ENCODE data around the gene DPYSL4. TPM values are rescaled to one million over a fixed set of nuclear protein-coding genes. Genes with fewer than 3 reads are reported as not detected.

Gene DPYSL4
- total RNA-seq, 1 experiment from 2014 or later: 26.3 TPM

GRCh38 chr10:132151286-132151950 is 35.3 kb upstream of the DPYSL4 start:
- Histone ChIP-seq H3K14ac (ENCODE audit: insufficient read depth, low read length) (no peak overlapping the region; the same call in 1 of the 2 replicates), H3K56ac (ENCODE audit: insufficient read length, low read depth, low read length) (no peak overlapping the region), H4K91ac (ENCODE audit: insufficient read length, low read depth, low read length) (no peak overlapping the region), H2AK5ac (ENCODE audit: insufficient read length, low read length) (no peak overlapping the region), H2BK20ac (ENCODE audit: low read depth, low read length, poor library complexity, severe bottlenecking) (no peak overlapping the region), H3K9me3 (ENCODE audit: control insufficient read depth, low read depth, low read length) (no peaks in the 10 kb centered on the region), H3K18ac (ENCODE audit: insufficient read length, low read depth, low read length) (no peak overlapping the region), H2BK120ac (ENCODE audit: low read depth, low read length, poor library complexity, severe bottlenecking) (no peak overlapping the region), H2BK15ac (ENCODE audit: low read depth, low read length) (no peak overlapping the region), H4K20me1 (ENCODE audit: control insufficient read depth, insufficient read depth, insufficient read length) (no peaks in the 10 kb centered on the region), H3K23ac (ENCODE audit: insufficient read length, low read depth, low read length) (no peak overlapping the region), H3T11ph (ENCODE audit: low read length) (no peak overlapping the region), H3K23me2 (ENCODE audit: insufficient read length, low read depth, low read length, poor library complexity, severe bottlenecking) (no peaks in the 10 kb centered on the region), H2BK5ac (ENCODE audit: insufficient read length, low read length) (no peak overlapping the region), H2AFZ (ENCODE audit: low read length) (no peak overlapping the region), H3K79me2 (ENCODE audit: insufficient read depth, low read length) (no peaks in the 10 kb centered on the region), H4K8ac (replicated peaks; ENCODE audit: insufficient read length, low read depth, low read length) (no peak overlapping the region), H2BK12ac (ENCODE audit: insufficient read length, low read depth, low read length) (no peak overlapping the region), H3K27me3 (ENCODE audit: insufficient read depth, low read length) (no peaks in the 10 kb centered on the region), H3K4me1 (ENCODE audit: insufficient read depth, low read length) (no peaks in the 10 kb centered on the region), H4K5ac (ENCODE audit: insufficient read length, low read depth, low read length) (no peak overlapping the region), H3K79me1 (ENCODE audit: insufficient read depth, low read depth, low read length, poor library complexity, severe bottlenecking) (no peaks in the 10 kb centered on the region), H3K27ac (ENCODE audit: insufficient read length, low read depth, low read length) (no peak overlapping the region), H3K4ac (ENCODE audit: low read depth, low read length) (no peak overlapping the region), H3K4me2 (ENCODE audit: insufficient read depth, insufficient read length, low read length) (no peak overlapping the region), H3K9ac (ENCODE audit: extremely low read depth, insufficient read length, low read length) (no peak overlapping the region)
- Mint-ChIP-seq H3K4me1 (0 out of 4 replicates have a peak, but pooled peaks cover 0 to 3% of the 10 kb centered on the region in 2 experiments), H3K4me3 (no peak overlapping the region), H3K36me3 (ENCODE audit: insufficient read depth in 1 of 3, low read depth in 3 of 3) (no peaks in the 10 kb centered on the region), H3K27me3 (ENCODE audit: low read depth) (no peaks in the 10 kb centered on the region), H3K9me3 (no peaks in the 10 kb centered on the region), H3K27ac (no peak overlapping the region)
- no peak for DNase-seq
- TF ChIP-seq, protein P1, sequence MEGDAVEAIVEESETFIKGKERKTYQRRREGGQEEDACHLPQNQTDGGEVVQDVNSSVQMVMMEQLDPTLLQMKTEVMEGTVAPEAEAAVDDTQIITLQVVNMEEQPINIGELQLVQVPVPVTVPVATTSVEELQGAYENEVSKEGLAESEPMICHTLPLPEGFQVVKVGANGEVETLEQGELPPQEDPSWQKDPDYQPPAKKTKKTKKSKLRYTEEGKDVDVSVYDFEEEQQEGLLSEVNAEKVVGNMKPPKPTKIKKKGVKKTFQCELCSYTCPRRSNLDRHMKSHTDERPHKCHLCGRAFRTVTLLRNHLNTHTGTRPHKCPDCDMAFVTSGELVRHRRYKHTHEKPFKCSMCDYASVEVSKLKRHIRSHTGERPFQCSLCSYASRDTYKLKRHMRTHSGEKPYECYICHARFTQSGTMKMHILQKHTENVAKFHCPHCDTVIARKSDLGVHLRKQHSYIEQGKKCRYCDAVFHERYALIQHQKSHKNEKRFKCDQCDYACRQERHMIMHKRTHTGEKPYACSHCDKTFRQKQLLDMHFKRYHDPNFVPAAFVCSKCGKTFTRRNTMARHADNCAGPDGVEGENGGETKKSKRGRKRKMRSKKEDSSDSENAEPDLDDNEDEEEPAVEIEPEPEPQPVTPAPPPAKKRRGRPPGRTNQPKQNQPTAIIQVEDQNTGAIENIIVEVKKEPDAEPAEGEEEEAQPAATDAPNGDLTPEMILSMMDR (conservative IDR thresholded peaks at IDR 0.05): no peak
- no CpG with 5 or more reads among the region's 3 CpGs for WGBS (ENCODE audit: extremely low coverage, insufficient read length, low lambda C conversion rate)

Measured in H9 (cell line).